Progenitor cell of endocrine pancreas (in vitro differentiated cells): ENCODE data around the gene STX8. TPM values are rescaled to one million over a fixed set of nuclear protein-coding genes. Genes with fewer than 3 reads are reported as not detected.

Experiments used
- DNase-seq: peaks from one replicate; pipeline ENCODE4 v3.0.0; 2021; ENCODE audit warnings: low spot score; ENCODE audit not compliant: unreplicated experiment
- H3K27ac Mint-ChIP-seq: 2 replicates; pipeline ENCODE4 v1.8.0; 2021; ENCODE audit warnings: mild to moderate bottlenecking, moderate library complexity, mixed read lengths
- H3K27me3 Mint-ChIP-seq: 2 replicates; pipeline ENCODE4 v1.8.0; 2021; ENCODE audit warnings: mixed read lengths
- H3K36me3 Mint-ChIP-seq: 2 replicates; pipeline ENCODE4 v1.8.0; 2022; ENCODE audit warnings: mixed read lengths; ENCODE audit not compliant: insufficient read depth
- H3K4me1 Mint-ChIP-seq: 2 replicates; pipeline ENCODE4 v1.8.0; 2021; ENCODE audit warnings: low read depth, mixed read lengths
- H3K4me3 Mint-ChIP-seq: 2 replicates; pipeline ENCODE4 v1.8.0; 2021; ENCODE audit warnings: low read depth, mild to moderate bottlenecking, moderate library complexity, mixed read lengths
- H3K9me3 Mint-ChIP-seq: 2 replicates; pipeline ENCODE4 v1.8.0; 2021; ENCODE audit warnings: low read depth, mixed read lengths
- CTCF ChIP-seq: fragments of 200-600 bp; sonication (generic); IDR thresholded peaks from one replicate; pipeline ENCODE4 v1.5.0; 2021; ENCODE audit warnings: antibody characterized with exemption, mild to moderate bottlenecking; ENCODE audit not compliant: unreplicated experiment
- total RNA-seq: library from RNA; stranded (reverse); gene quantifications from 2 replicates; pipeline ENCODE4 v1.2.1, GENCODE V29; 2021

Gene STX8
- total RNA-seq, 1 donor from 2014 or later = 63.4 TPM

GRCh38 chr17:9435165-9435564, 140.5 kb downstream of the STX8 start:
- H3K36me3 Mint-ChIP-seq = no peaks in the 10 kb centered on the region
- TF ChIP-seq CTCF = no peak

GRCh38 chr17:9434642-9435057, 141.0 kb downstream of the STX8 start:
- TF ChIP-seq CTCF = no peak
- Mint-ChIP-seq H3K36me3 (no peaks in the 10 kb centered on the region), H3K9me3 (peaks cover 7% of the 10 kb centered on the region), H3K27ac (peak overlapping the region; percentile 73), H3K4me3 (no peak overlapping the region), H3K4me1 (peaks cover 28% of the 10 kb centered on the region), H3K27me3 (no peaks in the 10 kb centered on the region)
- DNase-seq = no peak

More at GRCh38 chr17:9435165-9435564, 140.5 kb downstream of the STX8 start:
- H3K4me3 Mint-ChIP-seq = no peak overlapping the region
- no peak for DNase-seq
- no peaks in the 10 kb centered on the region for H3K27me3 Mint-ChIP-seq
- no peak overlapping the region for H3K27ac Mint-ChIP-seq
- H3K9me3 Mint-ChIP-seq = peaks cover 7% of the 10 kb centered on the region
- peaks cover 28% of the 10 kb centered on the region for H3K4me1 Mint-ChIP-seq

GRCh38 chr17:9432934-9433421, 142.6 kb downstream of the STX8 start:
- no peaks in the 10 kb centered on the region for H3K27me3 Mint-ChIP-seq
- H3K36me3 Mint-ChIP-seq = no peaks in the 10 kb centered on the region
- no peak for TF ChIP-seq CTCF
- H3K4me1 Mint-ChIP-seq = peaks cover 28% of the 10 kb centered on the region
- H3K4me3 Mint-ChIP-seq = no peak overlapping the region
- H3K27ac Mint-ChIP-seq = peak overlapping the region; percentile 22
- H3K9me3 Mint-ChIP-seq = peaks cover 7% of the 10 kb centered on the region
- no peak for DNase-seq

- Mint-ChIP-seq H3K4me3 (no peak overlapping the region), H3K27ac (peak overlapping the region; percentile 22), H3K4me1 (peaks cover 28% of the 10 kb centered on the region), H3K27me3 (no peaks in the 10 kb centered on the region), H3K36me3 (no peaks in the 10 kb centered on the region), H3K9me3 (peaks cover 7% of the 10 kb centered on the region)
- no peak for DNase-seq
- no peak for TF ChIP-seq CTCF
Measured at GRCh38 chr17:9432134-9432885, 143.3 kb downstream of the STX8 start.

GRCh38 chr17:9431620-9432019, 144.0 kb downstream of the STX8 start:
- TF ChIP-seq CTCF = no peak
- H3K27ac Mint-ChIP-seq = no peak overlapping the region
- no peaks in the 10 kb centered on the region for H3K27me3 Mint-ChIP-seq
- no peaks in the 10 kb centered on the region for H3K36me3 Mint-ChIP-seq
- DNase-seq = no peak
- H3K9me3 Mint-ChIP-seq = peaks cover 7% of the 10 kb centered on the region
- peaks cover 23% of the 10 kb centered on the region for H3K4me1 Mint-ChIP-seq
- H3K4me3 Mint-ChIP-seq = no peak overlapping the region
